Heart right ventricle (tissue), 16 donors: ENCODE data around the gene FUS. TPM values are rescaled to one million over a fixed set of nuclear protein-coding genes. Genes with fewer than 3 reads are reported as not detected.

Source experiments
- ATAC-seq, 8 donors: fragments of 200-7000 bp; cut with Tn5 transposase; one replicate each; pipeline ENCODE4 v1.9.1; 2020; ENCODE audit warnings: mild to moderate bottlenecking in 8 of 8, moderate library complexity in 8 of 8, moderate number of reproducible peaks in 1 of 8
- DNase-seq, 2 donors: peaks; one replicate each; pipeline ENCODE4 v3.0.0-alpha.2; 2020
- H3K27ac ChIP-seq, 10 donors: fragments of 200-600 bp; sonication (generic) in 2 of 10; one replicate each; pipeline versions ENCODE4 v1.5.0 to v1.8.0; 2020 to 2022; ENCODE audit warnings: mild to moderate bottlenecking in 3 of 10
- H3K27me3 ChIP-seq, 7 donors: fragments of 200-600 bp; one replicate each; pipeline ENCODE4 v1.8.0; 2021 to 2022; ENCODE audit warnings: mild to moderate bottlenecking in 2 of 7
- H3K36me3 ChIP-seq, 9 donors: fragments of 200-600 bp; sonication (generic) in 1 of 9; one replicate each; pipeline versions ENCODE4 v1.5.0 to v1.8.0; 2020 to 2022; ENCODE audit warnings: mild to moderate bottlenecking in 2 of 9
- H3K4me1 ChIP-seq, 9 donors: fragments of 200-600 bp; sonication (generic) in 1 of 9; one replicate each; pipeline versions ENCODE4 v1.5.0 to v1.8.0; 2020 to 2022; ENCODE audit warnings: mild to moderate bottlenecking in 4 of 9
- H3K4me3 ChIP-seq, 10 donors: fragments of 200-600 bp; sonication (generic) in 2 of 10; one replicate each; pipeline versions ENCODE4 v1.5.0 to v1.8.0; 2020 to 2022; ENCODE audit warnings: mild to moderate bottlenecking in 7 of 10, moderate library complexity in 2 of 10
- H3K9me3 ChIP-seq, 11 donors: fragments of 200-600 bp in 10 of 11; sonication (generic) in 2 of 11; one replicate each; pipeline versions ENCODE4 v1.5.0 to v1.8.0; 2013 to 2022; ENCODE audit warnings: mild to moderate bottlenecking in 2 of 11, control low read depth in 1 of 11, moderate library complexity in 1 of 11
- CTCF ChIP-seq, 9 donors: fragments of 200-600 bp; sonication (generic) in 2 of 9; IDR thresholded peaks; one replicate each; pipeline versions ENCODE4 v1.5.0 to v1.8.0; 2021 to 2022; ENCODE audit warnings: antibody characterized with exemption in 9 of 9, mild to moderate bottlenecking in 5 of 9, moderate library complexity in 1 of 9
- WGBS, 2 donors: extraction: QIAGEN DNeasy Blood & Tissue Kit; methylation state at CpG; one replicate each; pipeline ENCODE4 v1.1.7; 2013; ENCODE audit warnings: inconsistent platforms in 1 of 2; 5-methylcytosine and 5-hydroxymethylcytosine counted together
- intact Hi-C, 10 donors: fragments of 100-400 bp; cut with DNase I; formaldehyde crosslinking; loops; one replicate each; pipeline versions ENCODE4 v1.11.1 to v1.14.2; 2022
- polyA plus RNA-seq, 2 donors: library from polyadenylated mRNA; stranded (reverse); fragments of 200-250 nt; gene quantifications; one replicate each; pipeline ENCODE4 v1.2.3, GENCODE V29; 2013
- total RNA-seq, 10 donors: library from RNA; stranded (reverse); fragmentation: NEBNext Ultra II Directional in 3 of 10; extraction: Animal tissue kit (Norgen Biotek cat#: 25700) in 3 of 10; gene quantifications; one replicate each; pipeline versions ENCODE4 v1.2.1 to v1.2.4, GENCODE V29; 2021 to 2023
- donor health status: Arrhythmogenic right ventricular cardiomyopathy.
- donor health status: ischemic (EF 13 %, LVEDD 7.1; RV severe dilation, severe dysfunction).
- donor health status: healthy with polysubstance abuse.
- donor health status: DM: no; HTN: yes; CAD: no.
- donor health status: DM: no; HTN: no; CAD: no.
- donor health status: ischemic (EF 25% LVEDD 6.9; RV normal size, moderate dysfunction).
- donor health status: ischemic (EF 25% LVEDD 5.7; RV mildly dilated, moderate dysfunction).
- donor health status: healthy.
- donor health status: DM: yes; HTN: yes; CAD: no.
- donor health status: Ischemic cardiomyopathy.
- donor health status: ischemic (EF 35%, LVEDD 5.7; RV mildly dilated, moderate dysfunction).
- donor health status: nonischemic (EF 11% LVEDD 7.7; RV severe dilation, severe dysfunction).
- donor health status: DM: yes; HTN: yes; CAD: no.
- donor health status: PGD.
- donor health status: ischemic (EF 29% LVEDD 5.4; RV normal size, mild dysfunction).
- donor health status: nonischemic (EF 23%, LVEDD 6.1; RV moderate dilation, normal function).

Gene FUS
- total and polyA plus RNA-seq, 12 donors = 116 to 240 (median 140) TPM

DNA sequence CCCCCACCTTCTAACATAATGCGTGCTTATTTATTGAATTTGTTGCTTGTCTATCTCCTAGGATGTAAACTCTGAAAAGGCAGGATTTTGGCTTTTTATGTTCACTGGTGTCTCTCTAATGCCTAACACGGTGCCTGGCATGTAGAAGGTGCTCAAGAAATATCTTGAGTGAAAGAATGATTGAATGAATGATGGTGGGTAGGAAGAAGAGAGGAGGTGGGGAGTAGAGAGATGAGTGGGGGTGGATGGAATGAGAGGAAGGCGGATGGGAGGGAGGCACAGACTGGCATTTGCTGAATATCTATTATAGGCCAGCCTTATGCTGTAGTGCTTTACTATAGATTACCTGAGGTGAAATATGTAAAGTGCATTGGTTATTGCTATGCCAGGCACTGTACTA, 32.4 kb upstream of the FUS start:
- ATAC-seq (no peak), DNase-seq (no peak)
- H3K4me3 ChIP-seq = no peak overlapping the region
- no peaks in the 10 kb centered on the region for H3K36me3 ChIP-seq
- H3K27me3 ChIP-seq = peaks cover 0 to 25% (median 13%) of the 10 kb centered on the region in 7 donors
- H3K4me1 ChIP-seq = peaks cover 0 to 22% (median 3%) of the 10 kb centered on the region in 9 donors
- no peak for TF ChIP-seq CTCF (IDR thresholded peaks at IDR 0.05)
- H3K9me3 ChIP-seq = no peaks in the 10 kb centered on the region
- WGBS, 2 donors = 92 to 93% methylated on average over 3 of the region's 3 CpGs
- H3K27ac ChIP-seq = no peak overlapping the region
- intact Hi-C loops = loop anchor here in 4 of 10 donors (10.0 kb wide), 2 partner anchors 153 to 163 kb away; partner anchors contain the start of gene HSD3B7 (in 2 of the 4)

- no peak for DNase-seq
- peaks cover 0 to 25% (median 13%) of the 10 kb centered on the region in 7 donors for H3K27me3 ChIP-seq
- ATAC-seq = peak in 3 of 8 donors; percentile 18 to 20 (median 20)
- peaks cover 0 to 15% (median 0%) of the 10 kb centered on the region in 9 donors for H3K4me1 ChIP-seq
- TF ChIP-seq CTCF (IDR thresholded peaks at IDR 0.05) = no peak
- no peaks in the 10 kb centered on the region for H3K9me3 ChIP-seq
- no peak overlapping the region for H3K27ac ChIP-seq
- WGBS, 2 donors = 9 to 15% methylated on average over 40 of the region's 40 CpGs
- H3K4me3 ChIP-seq = peak overlapping the region in 1 of 10 donors; percentile 11
- intact Hi-C loops = loop anchor here in 4 of 10 donors (10.0 kb wide), 2 partner anchors 154 to 164 kb away; partner anchors contain the start of gene HSD3B7 (in 2 of the 4)
- no peaks in the 10 kb centered on the region for H3K36me3 ChIP-seq
Observed at GRCh38 chr16:31148281-31148728, 31.6 kb upstream of the FUS start.

DNA sequence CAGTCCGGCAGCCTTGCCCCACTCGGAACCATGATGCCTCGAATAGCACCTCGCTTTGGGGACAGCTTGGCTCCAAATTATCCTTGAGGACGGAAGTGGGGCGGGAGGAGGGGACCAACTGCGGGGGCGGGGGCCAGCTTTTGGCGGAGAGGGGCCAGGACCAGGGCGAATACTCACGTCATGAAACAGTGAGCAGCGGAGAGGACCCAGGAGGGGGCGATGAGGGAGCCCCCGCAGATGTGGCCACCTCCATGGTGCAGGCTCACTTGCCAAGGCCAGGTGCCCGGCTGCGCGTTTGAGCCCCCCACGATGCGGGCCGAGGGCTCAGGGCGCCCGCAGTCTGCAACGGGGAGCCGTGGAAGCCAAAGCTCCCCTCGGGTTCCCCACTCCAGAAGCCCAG, 31.0 kb upstream of the FUS start:
- 72 to 77% methylated on average over 25 of the region's 25 CpGs for WGBS, 2 donors
- ATAC-seq (no peak), DNase-seq (no peak)
- H3K9me3 ChIP-seq = no peaks in the 10 kb centered on the region
- intact Hi-C loops = loop anchor here in 4 of 10 donors (10.0 kb wide), 2 partner anchors 154 to 164 kb away; partner anchors contain the start of gene HSD3B7 (in 2 of the 4)
- H3K36me3 ChIP-seq = no peaks in the 10 kb centered on the region
- H3K27me3 ChIP-seq = peaks cover 0 to 25% (median 13%) of the 10 kb centered on the region in 7 donors
- peaks cover 0 to 15% (median 0%) of the 10 kb centered on the region in 9 donors for H3K4me1 ChIP-seq
- peak overlapping the region in 1 of 10 donors; percentile 64 for H3K27ac ChIP-seq
- no peak for TF ChIP-seq CTCF (IDR thresholded peaks at IDR 0.05)
- H3K4me3 ChIP-seq = peak overlapping the region in 1 of 10 donors; percentile 16

DNA sequence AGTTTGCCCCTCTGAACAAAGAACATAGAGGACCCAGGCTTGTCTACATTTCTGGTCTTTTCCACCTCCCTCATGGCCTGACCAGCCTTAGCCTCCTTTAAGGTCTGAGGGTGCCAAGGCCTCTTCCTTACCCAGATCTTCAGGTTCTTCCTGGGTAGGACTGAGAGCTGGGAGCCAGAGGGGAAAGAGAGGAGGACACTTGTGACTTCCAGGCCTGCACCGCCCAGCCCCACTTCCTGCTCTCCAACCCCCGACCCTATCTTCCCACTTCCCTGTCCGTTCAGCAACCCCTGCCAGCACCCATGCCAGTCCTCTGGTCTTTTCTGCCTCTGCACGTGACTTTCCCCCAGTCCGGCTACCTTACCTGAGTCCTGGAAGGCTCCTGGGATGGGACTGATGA, 30.6 kb upstream of the FUS start:
- H3K4me1 ChIP-seq = peaks cover 0 to 15% (median 0%) of the 10 kb centered on the region in 9 donors
- DNase-seq (no peak), ATAC-seq (peak in 6 of 8 donors; percentile 28 to 54 (median 43))
- intact Hi-C loops = loop anchor here in 4 of 10 donors (10.0 kb wide), 2 partner anchors 155 to 165 kb away; partner anchors contain the start of gene HSD3B7 (in 2 of the 4)
- H3K4me3 ChIP-seq = peak overlapping the region in 1 of 10 donors; percentile 16
- H3K9me3 ChIP-seq = no peaks in the 10 kb centered on the region
- peaks cover 0 to 25% (median 13%) of the 10 kb centered on the region in 7 donors for H3K27me3 ChIP-seq
- no peaks in the 10 kb centered on the region for H3K36me3 ChIP-seq
- TF ChIP-seq CTCF (IDR thresholded peaks at IDR 0.05) = no peak
- H3K27ac ChIP-seq = peak overlapping the region in 1 of 10 donors; percentile 64
- 61 to 74% methylated on average over 5 of the region's 5 CpGs for WGBS, 2 donors
